LNCaP clone FGC (cell line): ENCODE results near the gene NCS1.

Experiments
- DNase-seq: peaks from one replicate; pipeline ENCODE4 v3.0.0-alpha.2; 2011; ENCODE audit warnings: low read depth
- H3K4me3 ChIP-seq: 2 replicates; pipeline ENCODE4 v1.5.1; 2011; ENCODE audit warnings: mild to moderate bottlenecking, low read depth, low read length, control low read depth
- CTCF ChIP-seq: IDR thresholded peaks from 2 replicates; pipeline ENCODE4 v1.5.1; 2012; ENCODE audit warnings: mild to moderate bottlenecking; ENCODE audit not compliant: control insufficient read depth, insufficient read depth; ENCODE audit errors: extremely low read depth

The NCS1 gene

GRCh38 chr9:130240410-130241197, 68.4 kb downstream of the NCS1 start:
- H3K4me3 ChIP-seq: no peak overlapping the region
- DNase-seq: peak; percentile 55
- TF ChIP-seq CTCF: no peak

GRCh38 chr9:130241198-130241535, 69.0 kb downstream of the NCS1 start:
- H3K4me3 ChIP-seq: no peak overlapping the region
- no peak for DNase-seq
- TF ChIP-seq CTCF: no peak

GRCh38 chr9:130242270-130243014, 70.2 kb downstream of the NCS1 start:
- no peak for DNase-seq
- H3K4me3 ChIP-seq: no peak overlapping the region
- TF ChIP-seq CTCF: no peak

DNA sequence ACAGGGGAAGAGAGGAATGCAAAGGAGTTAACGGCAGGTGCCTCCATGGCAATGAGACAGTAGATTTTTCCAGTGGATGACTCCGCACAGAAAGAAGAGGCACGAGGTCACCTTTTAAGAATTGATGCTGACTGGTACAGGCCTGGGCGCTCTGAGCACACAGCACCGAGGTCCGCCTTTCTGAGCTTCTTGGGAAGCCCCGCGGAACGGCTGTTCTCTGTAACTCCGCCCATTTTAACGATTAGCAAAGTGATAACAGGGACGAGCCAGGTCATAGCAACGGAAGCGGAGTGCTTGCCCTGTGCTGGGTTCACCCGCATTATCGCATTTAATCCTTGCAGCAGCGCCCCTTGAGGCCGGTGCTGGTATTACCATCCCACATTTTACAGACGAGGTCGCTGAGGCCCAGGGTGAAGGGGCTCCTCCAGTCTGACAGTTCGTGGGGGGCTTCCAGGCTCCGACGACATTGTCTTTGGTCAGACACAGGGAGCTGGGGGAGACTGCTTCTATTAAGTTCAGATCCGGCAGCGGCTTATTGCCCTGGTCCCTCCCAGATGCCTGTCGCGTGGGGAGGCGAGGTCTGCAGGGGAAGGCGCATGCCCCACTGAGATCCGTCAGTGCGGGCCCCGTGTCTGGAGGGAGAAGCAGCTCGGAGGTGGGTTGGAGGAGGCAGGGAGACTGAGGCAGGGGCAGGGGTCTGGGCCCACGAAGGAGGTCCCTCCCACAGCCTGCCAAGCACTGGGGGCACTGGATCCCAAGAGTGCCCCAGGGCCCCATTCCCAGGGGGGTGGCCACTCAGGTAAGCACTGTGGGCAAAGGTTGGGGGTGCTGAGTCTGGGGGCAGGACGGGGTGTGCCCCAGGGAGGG, 71.0 kb downstream of the NCS1 start:
- no peak for DNase-seq
- TF ChIP-seq CTCF: peak; percentile 93
- no peak overlapping the region for H3K4me3 ChIP-seq

- no peak for TF ChIP-seq CTCF
- H3K4me3 ChIP-seq: no peak overlapping the region
- no peak for DNase-seq
These were observed 71.6 kb downstream of the NCS1 start for GRCh38 chr9:130243882-130244170.

- H3K4me3 ChIP-seq: no peak overlapping the region
- TF ChIP-seq CTCF: no peak
- DNase-seq: no peak
These were observed 72.5 kb downstream of the NCS1 start for GRCh38 chr9:130244548-130245165.
